GM23338 (cell line): ENCODE data around the gene RIOK3. TPM values are rescaled to one million over a fixed set of nuclear protein-coding genes. Genes with fewer than 3 reads are reported as not detected.

Experiments used
- ATAC-seq: fragments of 200-7000 bp; cut with Tn5 transposase; 3 replicates; pipeline ENCODE4 v1.9.1; 2020
- DNase-seq: peaks from one replicate; pipeline ENCODE4 v3.0.0-alpha.2; 2015; ENCODE audit warnings: low spot score
- H2AFZ ChIP-seq: fragments of 200-600 bp; sonication (generic); 2 replicates; pipeline ENCODE4 v1.8.0; 2016; ENCODE audit warnings: antibody characterized with exemption, mild to moderate bottlenecking, moderate library complexity
- H3F3A ChIP-seq: fragments of 200-600 bp; sonication (generic); replicated peaks from 2 replicates; pipeline ENCODE4 v1.8.0; 2017; ENCODE audit warnings: antibody characterized with exemption, mixed run types, low read depth
- H3K27ac ChIP-seq: fragments of 200-600 bp; sonication (generic); 2 replicates; pipeline ENCODE4 v1.6.1; 2016; ENCODE audit warnings: low read depth
- H3K27me3 ChIP-seq: fragments of 200-600 bp; sonication (generic); 2 replicates; pipeline ENCODE4 v1.8.0; 2016; ENCODE audit warnings: mild to moderate bottlenecking, mixed run types, moderate library complexity; ENCODE audit not compliant: insufficient read depth
- H3K36me3 ChIP-seq: fragments of 200-600 bp; sonication (generic); 2 replicates; pipeline ENCODE4 v1.8.0; 2016; ENCODE audit warnings: mild to moderate bottlenecking; ENCODE audit not compliant: insufficient read depth
- H3K4me1 ChIP-seq: fragments of 200-600 bp; sonication (generic); 2 replicates; pipeline ENCODE4 v1.8.0; 2016; ENCODE audit warnings: mild to moderate bottlenecking, moderate library complexity; ENCODE audit not compliant: insufficient read depth
- H3K4me2 ChIP-seq: fragments of 200-600 bp; sonication (generic); 2 replicates; pipeline ENCODE4 v1.7.1; 2017; ENCODE audit warnings: mixed run types
- H3K4me3 ChIP-seq: fragments of 200-600 bp; sonication (generic); 2 replicates; pipeline ENCODE4 v1.6.1; 2016; ENCODE audit warnings: mixed run types
- H3K79me2 ChIP-seq: fragments of 200-600 bp; sonication (generic); replicated peaks from 2 replicates; pipeline ENCODE4 v1.8.0; 2017; ENCODE audit warnings: mild to moderate bottlenecking; ENCODE audit not compliant: insufficient read depth
- H3K9me2 ChIP-seq: fragments of 200-600 bp; sonication (generic); 2 replicates; pipeline ENCODE4 v1.8.0; 2017; ENCODE audit not compliant: insufficient read depth
- H4K20me1 ChIP-seq: fragments of 200-600 bp; sonication (generic); replicated peaks from 2 replicates; pipeline ENCODE4 v1.8.0; 2017; ENCODE audit warnings: mild to moderate bottlenecking; ENCODE audit not compliant: insufficient read depth
- H3K27ac Mint-ChIP-seq: 2 replicates; pipeline ENCODE4 v1.8.0; 2020; ENCODE audit warnings: inconsistent platforms, mild to moderate bottlenecking, moderate library complexity, mixed read lengths
- H3K27me3 Mint-ChIP-seq: 3 replicates; pipeline ENCODE4 v1.8.0; 2022; ENCODE audit warnings: low read depth, mild to moderate bottlenecking, moderate library complexity, mixed read lengths, inconsistent platforms; ENCODE audit not compliant: insufficient read depth, poor library complexity
- H3K36me3 Mint-ChIP-seq: 3 replicates; pipeline ENCODE4 v1.8.0; 2021; ENCODE audit warnings: low read depth, mild to moderate bottlenecking, inconsistent platforms, moderate library complexity, mixed read lengths
- H3K4me1 Mint-ChIP-seq: 3 replicates; pipeline ENCODE4 v1.8.0; 2020; ENCODE audit warnings: mild to moderate bottlenecking, inconsistent platforms, mixed read lengths
- H3K4me3 Mint-ChIP-seq: 3 replicates; pipeline ENCODE4 v1.8.0; 2021; ENCODE audit warnings: moderate library complexity, mild to moderate bottlenecking, inconsistent platforms, mixed read lengths
- H3K9me3 Mint-ChIP-seq: 3 replicates; pipeline ENCODE4 v1.8.0; 2020; ENCODE audit warnings: moderate library complexity, mild to moderate bottlenecking, inconsistent platforms, mixed read lengths
- CREB1 ChIP-seq: fragments of 250-450 bp; sonication (Bioruptor Pico); IDR thresholded peaks from 2 replicates; pipeline ENCODE4 v1.5.0; 2020; ENCODE audit warnings: low read depth, mild to moderate bottlenecking, moderate library complexity
- EZH2phosphoT487 ChIP-seq: fragments of 200-600 bp; sonication (generic); IDR thresholded peaks from one replicate; pipeline ENCODE4 v1.8.1; 2018; ENCODE audit warnings: antibody characterized with exemption; ENCODE audit not compliant: unreplicated experiment
- JUNB ChIP-seq: IDR thresholded peaks from one replicate; pipeline ENCODE4 v1.6.1; 2016; ENCODE audit warnings: antibody characterized with exemption; ENCODE audit not compliant: unreplicated experiment
- POLR2AphosphoS5 ChIP-seq: IDR thresholded peaks from 2 replicates; pipeline ENCODE4 v1.6.1; 2016; ENCODE audit warnings: antibody characterized with exemption, low read depth
- ZNF331 ChIP-seq: fragments of 250-450 bp; sonication (Bioruptor Pico); IDR thresholded peaks from 2 replicates; pipeline ENCODE4 v1.5.0; 2020; ENCODE audit warnings: low read depth, mild to moderate bottlenecking, moderate library complexity
- polyA plus RNA-seq: library from polyadenylated mRNA; unstranded; fragments of >200 nt; fragmentation: Nextera tagmentation; extraction: Ambion mirVana; gene quantifications from 2 replicates; pipeline ENCODE4 v1.2.1, GENCODE V29; 2016
- total RNA-seq: library from RNA; depleted of rRNA; stranded (reverse); fragments of >200 nt; shearing (Covaris generic); gene quantifications from 2 replicates; pipeline ENCODE4 v1.2.3, GENCODE V29; 2014
- TF ChIP-seq, protein P1 (sequence below): IDR thresholded peaks from one replicate; pipeline ENCODE4 v1.6.1; 2018; ENCODE audit warnings: antibody characterized with exemption; ENCODE audit not compliant: unreplicated experiment
- TF ChIP-seq, protein P2 (sequence below): IDR thresholded peaks from 2 replicates; pipeline ENCODE4 v1.6.1; 2016; ENCODE audit warnings: antibody characterized with exemption
- TF ChIP-seq, protein P3 (sequence below): fragments of 250-450 bp; sonication (Bioruptor Pico); IDR thresholded peaks from 2 replicates; pipeline ENCODE4 v1.5.0; 2020; ENCODE audit warnings: mild to moderate bottlenecking, moderate library complexity

RIOK3 gene
- total and polyA plus RNA-seq, 2 experiments from 2014 or later = 20.8 to 22.1 TPM

DNA sequence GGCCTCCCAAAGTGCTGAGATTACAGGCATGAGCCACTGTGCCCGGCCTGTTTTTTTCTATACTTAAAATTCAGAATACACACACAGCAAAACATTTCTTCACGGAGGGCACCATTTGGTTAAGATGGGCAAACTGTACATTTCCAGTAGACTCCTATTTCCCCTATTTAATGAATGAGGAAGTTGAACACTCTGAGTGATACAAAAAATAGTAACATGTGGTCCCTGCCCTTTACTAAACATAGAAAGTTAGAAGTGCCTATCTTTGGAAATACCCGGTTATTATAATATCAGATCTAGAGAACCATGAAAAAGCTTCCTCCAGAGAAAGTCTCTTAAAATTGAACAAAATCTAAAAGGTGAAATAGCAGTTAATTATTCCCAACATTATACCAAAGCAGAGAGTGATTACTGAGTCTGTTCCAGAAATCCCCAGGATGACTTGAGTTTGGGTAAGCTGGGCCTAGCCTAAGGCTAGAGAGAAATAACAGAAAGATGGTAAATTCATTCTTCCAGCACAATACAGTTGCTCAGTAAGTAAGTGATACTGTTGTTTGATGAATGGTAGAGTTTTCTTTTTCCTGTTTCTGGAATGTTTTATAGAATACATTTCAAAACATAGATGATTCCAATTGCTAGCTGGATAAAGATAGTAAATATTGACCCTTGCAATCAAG is 26.9 kb downstream of the RIOK3 start:
- Histone ChIP-seq H3F3A (no peaks in the 10 kb centered on the region), H3K4me2 (no peak overlapping the region), H3K27me3 (no peaks in the 10 kb centered on the region), H4K20me1 (no peaks in the 10 kb centered on the region), H3K9me2 (no peaks in the 10 kb centered on the region), H3K4me3 (no peak overlapping the region), H2AFZ (no peak overlapping the region), H3K27ac (no peak overlapping the region), H3K79me2 (no peaks in the 10 kb centered on the region), H3K36me3 (peaks cover 21% of the 10 kb centered on the region), H3K4me1 (peaks cover 23% of the 10 kb centered on the region)
- DNase-seq (no peak), ATAC-seq (no peak)
- Mint-ChIP-seq H3K27ac (no peak overlapping the region), H3K4me3 (no peak overlapping the region), H3K9me3 (no peaks in the 10 kb centered on the region), H3K36me3 (peaks cover 41% of the 10 kb centered on the region), H3K27me3 (peaks cover 4% of the 10 kb centered on the region), H3K4me1 (peaks cover 8% of the 10 kb centered on the region)
- TF ChIP-seq ZNF331 (CRISPR knock-in tag) = no peak
- TF ChIP-seq, protein P1, sequence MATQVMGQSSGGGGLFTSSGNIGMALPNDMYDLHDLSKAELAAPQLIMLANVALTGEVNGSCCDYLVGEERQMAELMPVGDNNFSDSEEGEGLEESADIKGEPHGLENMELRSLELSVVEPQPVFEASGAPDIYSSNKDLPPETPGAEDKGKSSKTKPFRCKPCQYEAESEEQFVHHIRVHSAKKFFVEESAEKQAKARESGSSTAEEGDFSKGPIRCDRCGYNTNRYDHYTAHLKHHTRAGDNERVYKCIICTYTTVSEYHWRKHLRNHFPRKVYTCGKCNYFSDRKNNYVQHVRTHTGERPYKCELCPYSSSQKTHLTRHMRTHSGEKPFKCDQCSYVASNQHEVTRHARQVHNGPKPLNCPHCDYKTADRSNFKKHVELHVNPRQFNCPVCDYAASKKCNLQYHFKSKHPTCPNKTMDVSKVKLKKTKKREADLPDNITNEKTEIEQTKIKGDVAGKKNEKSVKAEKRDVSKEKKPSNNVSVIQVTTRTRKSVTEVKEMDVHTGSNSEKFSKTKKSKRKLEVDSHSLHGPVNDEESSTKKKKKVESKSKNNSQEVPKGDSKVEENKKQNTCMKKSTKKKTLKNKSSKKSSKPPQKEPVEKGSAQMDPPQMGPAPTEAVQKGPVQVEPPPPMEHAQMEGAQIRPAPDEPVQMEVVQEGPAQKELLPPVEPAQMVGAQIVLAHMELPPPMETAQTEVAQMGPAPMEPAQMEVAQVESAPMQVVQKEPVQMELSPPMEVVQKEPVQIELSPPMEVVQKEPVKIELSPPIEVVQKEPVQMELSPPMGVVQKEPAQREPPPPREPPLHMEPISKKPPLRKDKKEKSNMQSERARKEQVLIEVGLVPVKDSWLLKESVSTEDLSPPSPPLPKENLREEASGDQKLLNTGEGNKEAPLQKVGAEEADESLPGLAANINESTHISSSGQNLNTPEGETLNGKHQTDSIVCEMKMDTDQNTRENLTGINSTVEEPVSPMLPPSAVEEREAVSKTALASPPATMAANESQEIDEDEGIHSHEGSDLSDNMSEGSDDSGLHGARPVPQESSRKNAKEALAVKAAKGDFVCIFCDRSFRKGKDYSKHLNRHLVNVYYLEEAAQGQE = no peak
- no peak for TF ChIP-seq JUNB
- TF ChIP-seq EZH2phosphoT487 = no peak
- TF ChIP-seq, protein P2, sequence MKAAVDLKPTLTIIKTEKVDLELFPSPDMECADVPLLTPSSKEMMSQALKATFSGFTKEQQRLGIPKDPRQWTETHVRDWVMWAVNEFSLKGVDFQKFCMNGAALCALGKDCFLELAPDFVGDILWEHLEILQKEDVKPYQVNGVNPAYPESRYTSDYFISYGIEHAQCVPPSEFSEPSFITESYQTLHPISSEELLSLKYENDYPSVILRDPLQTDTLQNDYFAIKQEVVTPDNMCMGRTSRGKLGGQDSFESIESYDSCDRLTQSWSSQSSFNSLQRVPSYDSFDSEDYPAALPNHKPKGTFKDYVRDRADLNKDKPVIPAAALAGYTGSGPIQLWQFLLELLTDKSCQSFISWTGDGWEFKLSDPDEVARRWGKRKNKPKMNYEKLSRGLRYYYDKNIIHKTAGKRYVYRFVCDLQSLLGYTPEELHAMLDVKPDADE = no peak

DNA sequence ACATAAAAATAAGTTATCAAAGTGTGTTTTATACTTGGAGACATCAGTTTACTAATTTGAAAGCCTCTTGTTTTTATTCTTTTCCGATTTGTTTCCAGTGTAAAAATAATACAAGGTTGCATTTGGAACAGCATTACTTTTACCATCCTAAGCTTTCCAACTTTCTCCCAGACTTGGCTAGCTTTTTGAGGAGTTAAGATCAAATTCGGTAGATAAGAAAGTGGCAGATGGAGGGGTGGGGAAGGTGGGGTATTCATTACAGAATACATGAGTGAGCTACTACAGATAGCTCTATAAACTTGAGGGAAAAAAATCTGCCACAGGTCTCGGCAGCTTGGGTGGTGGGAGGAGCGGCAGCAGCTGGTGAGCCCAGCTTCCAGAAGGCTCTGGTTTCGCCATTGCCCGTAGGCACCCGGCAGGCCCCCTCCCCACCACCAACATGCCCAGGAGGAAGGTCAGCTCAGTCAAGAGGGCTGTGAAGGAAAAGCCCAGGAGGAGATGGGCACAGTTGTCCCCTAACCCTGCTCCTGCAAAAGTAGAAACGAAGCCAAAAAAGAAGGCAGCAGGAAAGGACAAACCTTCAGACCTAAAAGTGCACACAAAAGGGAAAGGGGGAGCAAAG is 31.6 kb downstream of the RIOK3 start:
- no peaks in the 10 kb centered on the region for H3K79me2 ChIP-seq
- H4K20me1 ChIP-seq = no peaks in the 10 kb centered on the region
- Mint-ChIP-seq H3K4me1 (peaks cover 18% of the 10 kb centered on the region), H3K9me3 (no peaks in the 10 kb centered on the region), H3K4me3 (no peak overlapping the region), H3K27ac (peak overlapping the region; percentile 3; the same call in 1 of the 2 replicates), H3K27me3 (peaks cover 4% of the 10 kb centered on the region), H3K36me3 (peaks cover 16% of the 10 kb centered on the region; the same call in 2 of the 3 replicates)
- H3K36me3 ChIP-seq = peaks cover 6% of the 10 kb centered on the region; the same call in 1 of the 2 replicates
- no peaks in the 10 kb centered on the region for H3K27me3 ChIP-seq
- H3K27ac ChIP-seq = no peak overlapping the region
- peaks cover 33% of the 10 kb centered on the region for H3K4me1 ChIP-seq
- no peak overlapping the region; the same call in 1 of the 2 replicates for H2AFZ ChIP-seq
- DNase-seq = no peak
- no peak overlapping the region for H3K4me2 ChIP-seq
- ATAC-seq = no peak
- H3K4me3 ChIP-seq = no peak overlapping the region
- no peaks in the 10 kb centered on the region for H3K9me2 ChIP-seq
- no peaks in the 10 kb centered on the region for H3F3A ChIP-seq
- TF ChIP-seq CREB1 (CRISPR knock-in tag) = no peak
- no peak for TF ChIP-seq POLR2AphosphoS5
- TF ChIP-seq, protein P3, sequence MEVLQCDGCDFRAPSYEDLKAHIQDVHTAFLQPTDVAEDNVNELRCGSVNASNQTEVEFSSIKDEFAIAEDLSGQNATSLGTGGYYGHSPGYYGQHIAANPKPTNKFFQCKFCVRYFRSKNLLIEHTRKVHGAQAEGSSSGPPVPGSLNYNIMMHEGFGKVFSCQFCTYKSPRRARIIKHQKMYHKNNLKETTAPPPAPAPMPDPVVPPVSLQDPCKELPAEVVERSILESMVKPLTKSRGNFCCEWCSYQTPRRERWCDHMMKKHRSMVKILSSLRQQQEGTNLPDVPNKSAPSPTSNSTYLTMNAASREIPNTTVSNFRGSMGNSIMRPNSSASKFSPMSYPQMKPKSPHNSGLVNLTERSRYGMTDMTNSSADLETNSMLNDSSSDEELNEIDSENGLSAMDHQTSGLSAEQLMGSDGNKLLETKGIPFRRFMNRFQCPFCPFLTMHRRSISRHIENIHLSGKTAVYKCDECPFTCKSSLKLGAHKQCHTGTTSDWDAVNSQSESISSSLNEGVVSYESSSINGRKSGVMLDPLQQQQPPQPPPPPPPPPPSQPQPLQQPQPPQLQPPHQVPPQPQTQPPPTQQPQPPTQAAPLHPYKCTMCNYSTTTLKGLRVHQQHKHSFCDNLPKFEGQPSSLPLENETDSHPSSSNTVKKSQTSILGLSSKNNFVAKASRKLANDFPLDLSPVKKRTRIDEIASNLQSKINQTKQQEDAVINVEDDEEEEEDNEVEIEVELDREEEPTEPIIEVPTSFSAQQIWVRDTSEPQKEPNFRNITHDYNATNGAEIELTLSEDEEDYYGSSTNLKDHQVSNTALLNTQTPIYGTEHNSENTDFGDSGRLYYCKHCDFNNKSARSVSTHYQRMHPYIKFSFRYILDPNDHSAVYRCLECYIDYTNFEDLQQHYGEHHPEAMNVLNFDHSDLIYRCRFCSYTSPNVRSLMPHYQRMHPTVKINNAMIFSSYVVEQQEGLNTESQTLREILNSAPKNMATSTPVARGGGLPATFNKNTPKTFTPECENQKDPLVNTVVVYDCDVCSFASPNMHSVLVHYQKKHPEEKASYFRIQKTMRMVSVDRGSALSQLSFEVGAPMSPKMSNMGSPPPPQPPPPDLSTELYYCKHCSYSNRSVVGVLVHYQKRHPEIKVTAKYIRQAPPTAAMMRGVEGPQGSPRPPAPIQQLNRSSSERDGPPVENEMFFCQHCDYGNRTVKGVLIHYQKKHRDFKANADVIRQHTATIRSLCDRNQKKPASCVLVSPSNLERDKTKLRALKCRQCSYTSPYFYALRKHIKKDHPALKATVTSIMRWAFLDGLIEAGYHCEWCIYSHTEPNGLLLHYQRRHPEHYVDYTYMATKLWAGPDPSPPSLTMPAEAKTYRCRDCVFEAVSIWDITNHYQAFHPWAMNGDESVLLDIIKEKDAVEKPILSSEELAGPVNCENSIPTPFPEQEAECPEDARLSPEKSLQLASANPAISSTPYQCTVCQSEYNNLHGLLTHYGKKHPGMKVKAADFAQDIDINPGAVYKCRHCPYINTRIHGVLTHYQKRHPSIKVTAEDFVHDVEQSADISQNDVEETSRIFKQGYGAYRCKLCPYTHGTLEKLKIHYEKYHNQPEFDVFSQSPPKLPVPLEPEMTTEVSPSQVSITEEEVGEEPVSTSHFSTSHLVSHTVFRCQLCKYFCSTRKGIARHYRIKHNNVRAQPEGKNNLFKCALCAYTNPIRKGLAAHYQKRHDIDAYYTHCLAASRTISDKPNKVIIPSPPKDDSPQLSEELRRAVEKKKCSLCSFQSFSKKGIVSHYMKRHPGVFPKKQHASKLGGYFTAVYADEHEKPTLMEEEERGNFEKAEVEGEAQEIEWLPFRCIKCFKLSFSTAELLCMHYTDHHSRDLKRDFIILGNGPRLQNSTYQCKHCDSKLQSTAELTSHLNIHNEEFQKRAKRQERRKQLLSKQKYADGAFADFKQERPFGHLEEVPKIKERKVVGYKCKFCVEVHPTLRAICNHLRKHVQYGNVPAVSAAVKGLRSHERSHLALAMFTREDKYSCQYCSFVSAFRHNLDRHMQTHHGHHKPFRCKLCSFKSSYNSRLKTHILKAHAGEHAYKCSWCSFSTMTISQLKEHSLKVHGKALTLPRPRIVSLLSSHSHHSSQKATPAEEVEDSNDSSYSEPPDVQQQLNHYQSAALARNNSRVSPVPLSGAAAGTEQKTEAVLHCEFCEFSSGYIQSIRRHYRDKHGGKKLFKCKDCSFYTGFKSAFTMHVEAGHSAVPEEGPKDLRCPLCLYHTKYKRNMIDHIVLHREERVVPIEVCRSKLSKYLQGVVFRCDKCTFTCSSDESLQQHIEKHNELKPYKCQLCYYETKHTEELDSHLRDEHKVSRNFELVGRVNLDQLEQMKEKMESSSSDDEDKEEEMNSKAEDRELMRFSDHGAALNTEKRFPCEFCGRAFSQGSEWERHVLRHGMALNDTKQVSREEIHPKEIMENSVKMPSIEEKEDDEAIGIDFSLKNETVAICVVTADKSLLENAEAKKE = no peak
- TF ChIP-seq JUNB = no peak
